ENCODE results near the gene NRIP1. TPM values are rescaled to one million over a fixed set of nuclear protein-coding genes. Genes with fewer than 3 reads are reported as not detected.

The NRIP1 gene
- total and polyA plus RNA-seq, 10 of the 15 experiments (the other 5 are each of a cell fraction or from before 2014, with no cell fraction given) = 2.9 to 26.1 (median 9.3) TPM

- Histone ChIP-seq H3K9me3 (replicated peaks; ENCODE audit: control insufficient read depth, insufficient read depth, low read length) (no peaks in the 10 kb centered on the region), H2AFZ (ENCODE audit: control insufficient read depth, low read depth, low read length) (no peak overlapping the region), H3K9ac (ENCODE audit: control insufficient read depth, insufficient read depth, low read length) (no peak overlapping the region), H3K79me2 (ENCODE audit: control insufficient read depth, insufficient read depth, low read length) (no peaks in the 10 kb centered on the region), H3K4me2 (ENCODE audit: control insufficient read depth, insufficient read depth) (no peak overlapping the region), H3K27ac (ENCODE audit: control insufficient read depth, insufficient read depth) (no peak overlapping the region), H3K27me3 (replicated peaks in 1 of 2; ENCODE audit: control insufficient read depth in 2 of 2, insufficient read depth in 2 of 2, low read length in 1 of 2) (no peaks in the 10 kb centered on the region), H3K4me1 (ENCODE audit: control insufficient read depth, insufficient read depth, low read length) (no peaks in the 10 kb centered on the region), H3K36me3 (ENCODE audit: control insufficient read depth in 2 of 2, insufficient read depth in 2 of 2, low read length in 1 of 2) (no peaks in the 10 kb centered on the region), H4K20me1 (ENCODE audit: control insufficient read depth, insufficient read depth) (no peaks in the 10 kb centered on the region), H3K4me3 (no peak overlapping the region)
- intact Hi-C loops (cut with micrococcal nuclease; ENCODE audit: unreplicated experiment) (no loop called here), in situ Hi-C loops (cut with MboI) (no loop called here)
- no peak for ATAC-seq
- BruUV-seq (replicated peaks) = no TSS peak
- WGBS (ENCODE audit: insufficient coverage, insufficient replicate concordance, low lambda C conversion rate, missing lambda C conversion rate) = 12% methylated on average over 3 of the region's 3 CpGs
- FAIRE-seq = no peak
- CTCF ChIA-PET = no interaction called here
- RAD21 ChIA-PET (ENCODE audit: unreplicated experiment) = no interaction called here
- DNase-seq (ENCODE audit: low read depth, low spot score) = no peak
- SMC1A ChIA-PET (ENCODE audit: uncharacterized antibody, unreplicated experiment) = interaction anchor here (0.6 kb wide), 1 partner anchor 434 kb away, joined by 3 read pairs; no protein-coding TSS in a partner anchor
- POLR2A ChIA-PET = no interaction called here
- TF ChIP-seq CREB1 (IDR thresholded peaks at IDR 0.05; ENCODE audit: low read depth) = no peak
- TF ChIP-seq KDM1A (IDR thresholded peaks at IDR 0.05; ENCODE audit: borderline replicate concordance) = no peak
- TF ChIP-seq ETV6 (conservative IDR thresholded peaks at IDR 0.05 in 1 of 2, IDR thresholded peaks at IDR 0.05 in 1 of 2; ENCODE audit: borderline replicate concordance in 1 of 2, low read depth in 1 of 2) = no peak
- TF ChIP-seq CUX1 (IDR thresholded peaks at IDR 0.05; ENCODE audit: insufficient replicate concordance, low read depth, low read length) = no peak
- TF ChIP-seq USF2 (IDR thresholded peaks at IDR 0.05; ENCODE audit: borderline replicate concordance, low read depth, low read length) = no peak
- TF ChIP-seq SP1 (IDR thresholded peaks at IDR 0.05; ENCODE audit: low read depth, low read length) = no peak
- no peak for TF ChIP-seq ZSCAN29 (IDR thresholded peaks at IDR 0.05)
- no peak for TF ChIP-seq HCFC1 (IDR thresholded peaks at IDR 0.05; ENCODE audit: low read length)
- TF ChIP-seq CBX5 (IDR thresholded peaks at IDR 0.05; ENCODE audit: low read depth) = no peak
- TF ChIP-seq ZBTB40 (IDR thresholded peaks at IDR 0.05; ENCODE audit: borderline replicate concordance) = no peak
- no peak for TF ChIP-seq POU2F2 (IDR thresholded peaks at IDR 0.05; ENCODE audit: borderline replicate concordance, low read depth, low read length)
- TF ChIP-seq NR2C2 (IDR thresholded peaks at IDR 0.05; ENCODE audit: borderline replicate concordance, control insufficient read depth, insufficient read length, low read depth) = no peak
- no peak for TF ChIP-seq GATAD2B (conservative IDR thresholded peaks at IDR 0.05; ENCODE audit: low read depth)
- TF ChIP-seq HDAC6 (IDR thresholded peaks at IDR 0.05; ENCODE audit: unreplicated experiment) = no peak
- TF ChIP-seq RUNX3 (IDR thresholded peaks at IDR 0.05; ENCODE audit: low read length) = no peak
- no peak for TF ChIP-seq MEF2A (IDR thresholded peaks at IDR 0.05; ENCODE audit: insufficient read depth, low read depth, low read length)
Observed at GRCh38 chr21:15097580-15097979, 32.8 kb upstream of the NRIP1 start.

Data from GM12878 (cell line).